GM23338 (cell line): Measurements from ENCODE around the gene PTPRN2. TPM values are rescaled to one million over a fixed set of nuclear protein-coding genes. Genes with fewer than 3 reads are reported as not detected.

Experiments used
- ATAC-seq: fragments of 200-7000 bp; cut with Tn5 transposase; 3 replicates; pipeline ENCODE4 v1.9.1; 2020
- DNase-seq: peaks from one replicate; pipeline ENCODE4 v3.0.0-alpha.2; 2015; ENCODE audit warnings: low spot score
- H2AFZ ChIP-seq: fragments of 200-600 bp; sonication (generic); 2 replicates; pipeline ENCODE4 v1.8.0; 2016; ENCODE audit warnings: antibody characterized with exemption, mild to moderate bottlenecking, moderate library complexity
- H3F3A ChIP-seq: fragments of 200-600 bp; sonication (generic); replicated peaks from 2 replicates; pipeline ENCODE4 v1.8.0; 2017; ENCODE audit warnings: antibody characterized with exemption, mixed run types, low read depth
- H3K27ac ChIP-seq: fragments of 200-600 bp; sonication (generic); 2 replicates; pipeline ENCODE4 v1.6.1; 2016; ENCODE audit warnings: low read depth
- H3K27me3 ChIP-seq: fragments of 200-600 bp; sonication (generic); 2 replicates; pipeline ENCODE4 v1.8.0; 2016; ENCODE audit warnings: mild to moderate bottlenecking, mixed run types, moderate library complexity; ENCODE audit not compliant: insufficient read depth
- H3K36me3 ChIP-seq: fragments of 200-600 bp; sonication (generic); 2 replicates; pipeline ENCODE4 v1.8.0; 2016; ENCODE audit warnings: mild to moderate bottlenecking; ENCODE audit not compliant: insufficient read depth
- H3K4me1 ChIP-seq: fragments of 200-600 bp; sonication (generic); 2 replicates; pipeline ENCODE4 v1.8.0; 2016; ENCODE audit warnings: mild to moderate bottlenecking, moderate library complexity; ENCODE audit not compliant: insufficient read depth
- H3K4me2 ChIP-seq: fragments of 200-600 bp; sonication (generic); 2 replicates; pipeline ENCODE4 v1.7.1; 2017; ENCODE audit warnings: mixed run types
- H3K4me3 ChIP-seq: fragments of 200-600 bp; sonication (generic); 2 replicates; pipeline ENCODE4 v1.6.1; 2016; ENCODE audit warnings: mixed run types
- H3K79me2 ChIP-seq: fragments of 200-600 bp; sonication (generic); replicated peaks from 2 replicates; pipeline ENCODE4 v1.8.0; 2017; ENCODE audit warnings: mild to moderate bottlenecking; ENCODE audit not compliant: insufficient read depth
- H3K9me2 ChIP-seq: fragments of 200-600 bp; sonication (generic); 2 replicates; pipeline ENCODE4 v1.8.0; 2017; ENCODE audit not compliant: insufficient read depth
- H4K20me1 ChIP-seq: fragments of 200-600 bp; sonication (generic); replicated peaks from 2 replicates; pipeline ENCODE4 v1.8.0; 2017; ENCODE audit warnings: mild to moderate bottlenecking; ENCODE audit not compliant: insufficient read depth
- H3K27ac Mint-ChIP-seq: 2 replicates; pipeline ENCODE4 v1.8.0; 2020; ENCODE audit warnings: inconsistent platforms, mild to moderate bottlenecking, moderate library complexity, mixed read lengths
- H3K27me3 Mint-ChIP-seq: 3 replicates; pipeline ENCODE4 v1.8.0; 2022; ENCODE audit warnings: low read depth, mild to moderate bottlenecking, moderate library complexity, mixed read lengths, inconsistent platforms; ENCODE audit not compliant: insufficient read depth, poor library complexity
- H3K36me3 Mint-ChIP-seq: 3 replicates; pipeline ENCODE4 v1.8.0; 2021; ENCODE audit warnings: low read depth, mild to moderate bottlenecking, inconsistent platforms, moderate library complexity, mixed read lengths
- H3K4me1 Mint-ChIP-seq: 3 replicates; pipeline ENCODE4 v1.8.0; 2020; ENCODE audit warnings: mild to moderate bottlenecking, inconsistent platforms, mixed read lengths
- H3K4me3 Mint-ChIP-seq: 3 replicates; pipeline ENCODE4 v1.8.0; 2021; ENCODE audit warnings: moderate library complexity, mild to moderate bottlenecking, inconsistent platforms, mixed read lengths
- H3K9me3 Mint-ChIP-seq: 3 replicates; pipeline ENCODE4 v1.8.0; 2020; ENCODE audit warnings: moderate library complexity, mild to moderate bottlenecking, inconsistent platforms, mixed read lengths
- EZH2 ChIP-seq: fragments of 200-600 bp; sonication (generic); IDR thresholded peaks from one replicate; pipeline ENCODE4 v1.8.0; 2017; ENCODE audit warnings: antibody characterized with exemption, mild to moderate bottlenecking, low read depth; ENCODE audit not compliant: unreplicated experiment
- STAT1 ChIP-seq: IDR thresholded peaks from one replicate; pipeline ENCODE4 v1.6.1; 2016; ENCODE audit warnings: antibody characterized with exemption; ENCODE audit not compliant: unreplicated experiment
- ZNF331 ChIP-seq: fragments of 250-450 bp; sonication (Bioruptor Pico); IDR thresholded peaks from 2 replicates; pipeline ENCODE4 v1.5.0; 2020; ENCODE audit warnings: low read depth, mild to moderate bottlenecking, moderate library complexity
- polyA plus RNA-seq: library from polyadenylated mRNA; unstranded; fragments of >200 nt; fragmentation: Nextera tagmentation; extraction: Ambion mirVana; gene quantifications from 2 replicates; pipeline ENCODE4 v1.2.1, GENCODE V29; 2016
- total RNA-seq: library from RNA; depleted of rRNA; stranded (reverse); fragments of >200 nt; shearing (Covaris generic); gene quantifications from 2 replicates; pipeline ENCODE4 v1.2.3, GENCODE V29; 2014
- TF ChIP-seq, protein P1 (sequence below): fragments of 250-450 bp; sonication (Bioruptor Pico); IDR thresholded peaks from 2 replicates; pipeline ENCODE4 v1.5.0; 2020; ENCODE audit warnings: mild to moderate bottlenecking, moderate library complexity
- TF ChIP-seq, protein P2 (sequence below), 2 experiments: fragments of 200-600 bp in 1 of 2; sonication (generic) in 1 of 2; conservative IDR thresholded peaks; 2 replicates each; pipeline versions ENCODE4 v1.5.1 to v1.6.1; 2016 to 2017; ENCODE audit warnings: antibody characterized with exemption in 2 of 2, low read depth in 2 of 2, mild to moderate bottlenecking in 2 of 2, moderate library complexity in 1 of 2
- TF ChIP-seq, protein P3 (sequence below): IDR thresholded peaks from one replicate; pipeline ENCODE4 v1.6.1; 2018; ENCODE audit warnings: antibody characterized with exemption; ENCODE audit not compliant: unreplicated experiment

PTPRN2 gene
- total and polyA plus RNA-seq, 2 experiments from 2014 or later = 0.87 to 4.0 TPM

DNA sequence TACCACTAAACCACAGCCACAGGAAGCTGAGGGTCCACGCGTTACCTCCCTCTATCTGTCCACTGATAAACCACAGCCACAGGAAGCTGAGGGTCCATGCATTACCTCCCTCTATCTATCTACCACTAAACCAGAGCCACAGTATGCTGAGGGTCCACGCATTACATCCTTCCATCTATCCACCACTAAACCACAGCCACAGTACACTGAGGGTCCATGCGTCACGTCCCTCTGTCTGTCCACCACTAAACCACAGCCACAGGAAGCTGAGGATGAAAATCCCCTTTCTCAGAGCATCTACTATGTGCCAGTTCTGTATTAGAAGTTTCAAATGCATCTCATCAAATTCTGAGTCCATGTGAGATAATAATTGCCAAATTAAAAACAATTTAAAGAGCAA is 661.5 kb downstream of the PTPRN2 start (continued):
- TF ChIP-seq, protein P1, sequence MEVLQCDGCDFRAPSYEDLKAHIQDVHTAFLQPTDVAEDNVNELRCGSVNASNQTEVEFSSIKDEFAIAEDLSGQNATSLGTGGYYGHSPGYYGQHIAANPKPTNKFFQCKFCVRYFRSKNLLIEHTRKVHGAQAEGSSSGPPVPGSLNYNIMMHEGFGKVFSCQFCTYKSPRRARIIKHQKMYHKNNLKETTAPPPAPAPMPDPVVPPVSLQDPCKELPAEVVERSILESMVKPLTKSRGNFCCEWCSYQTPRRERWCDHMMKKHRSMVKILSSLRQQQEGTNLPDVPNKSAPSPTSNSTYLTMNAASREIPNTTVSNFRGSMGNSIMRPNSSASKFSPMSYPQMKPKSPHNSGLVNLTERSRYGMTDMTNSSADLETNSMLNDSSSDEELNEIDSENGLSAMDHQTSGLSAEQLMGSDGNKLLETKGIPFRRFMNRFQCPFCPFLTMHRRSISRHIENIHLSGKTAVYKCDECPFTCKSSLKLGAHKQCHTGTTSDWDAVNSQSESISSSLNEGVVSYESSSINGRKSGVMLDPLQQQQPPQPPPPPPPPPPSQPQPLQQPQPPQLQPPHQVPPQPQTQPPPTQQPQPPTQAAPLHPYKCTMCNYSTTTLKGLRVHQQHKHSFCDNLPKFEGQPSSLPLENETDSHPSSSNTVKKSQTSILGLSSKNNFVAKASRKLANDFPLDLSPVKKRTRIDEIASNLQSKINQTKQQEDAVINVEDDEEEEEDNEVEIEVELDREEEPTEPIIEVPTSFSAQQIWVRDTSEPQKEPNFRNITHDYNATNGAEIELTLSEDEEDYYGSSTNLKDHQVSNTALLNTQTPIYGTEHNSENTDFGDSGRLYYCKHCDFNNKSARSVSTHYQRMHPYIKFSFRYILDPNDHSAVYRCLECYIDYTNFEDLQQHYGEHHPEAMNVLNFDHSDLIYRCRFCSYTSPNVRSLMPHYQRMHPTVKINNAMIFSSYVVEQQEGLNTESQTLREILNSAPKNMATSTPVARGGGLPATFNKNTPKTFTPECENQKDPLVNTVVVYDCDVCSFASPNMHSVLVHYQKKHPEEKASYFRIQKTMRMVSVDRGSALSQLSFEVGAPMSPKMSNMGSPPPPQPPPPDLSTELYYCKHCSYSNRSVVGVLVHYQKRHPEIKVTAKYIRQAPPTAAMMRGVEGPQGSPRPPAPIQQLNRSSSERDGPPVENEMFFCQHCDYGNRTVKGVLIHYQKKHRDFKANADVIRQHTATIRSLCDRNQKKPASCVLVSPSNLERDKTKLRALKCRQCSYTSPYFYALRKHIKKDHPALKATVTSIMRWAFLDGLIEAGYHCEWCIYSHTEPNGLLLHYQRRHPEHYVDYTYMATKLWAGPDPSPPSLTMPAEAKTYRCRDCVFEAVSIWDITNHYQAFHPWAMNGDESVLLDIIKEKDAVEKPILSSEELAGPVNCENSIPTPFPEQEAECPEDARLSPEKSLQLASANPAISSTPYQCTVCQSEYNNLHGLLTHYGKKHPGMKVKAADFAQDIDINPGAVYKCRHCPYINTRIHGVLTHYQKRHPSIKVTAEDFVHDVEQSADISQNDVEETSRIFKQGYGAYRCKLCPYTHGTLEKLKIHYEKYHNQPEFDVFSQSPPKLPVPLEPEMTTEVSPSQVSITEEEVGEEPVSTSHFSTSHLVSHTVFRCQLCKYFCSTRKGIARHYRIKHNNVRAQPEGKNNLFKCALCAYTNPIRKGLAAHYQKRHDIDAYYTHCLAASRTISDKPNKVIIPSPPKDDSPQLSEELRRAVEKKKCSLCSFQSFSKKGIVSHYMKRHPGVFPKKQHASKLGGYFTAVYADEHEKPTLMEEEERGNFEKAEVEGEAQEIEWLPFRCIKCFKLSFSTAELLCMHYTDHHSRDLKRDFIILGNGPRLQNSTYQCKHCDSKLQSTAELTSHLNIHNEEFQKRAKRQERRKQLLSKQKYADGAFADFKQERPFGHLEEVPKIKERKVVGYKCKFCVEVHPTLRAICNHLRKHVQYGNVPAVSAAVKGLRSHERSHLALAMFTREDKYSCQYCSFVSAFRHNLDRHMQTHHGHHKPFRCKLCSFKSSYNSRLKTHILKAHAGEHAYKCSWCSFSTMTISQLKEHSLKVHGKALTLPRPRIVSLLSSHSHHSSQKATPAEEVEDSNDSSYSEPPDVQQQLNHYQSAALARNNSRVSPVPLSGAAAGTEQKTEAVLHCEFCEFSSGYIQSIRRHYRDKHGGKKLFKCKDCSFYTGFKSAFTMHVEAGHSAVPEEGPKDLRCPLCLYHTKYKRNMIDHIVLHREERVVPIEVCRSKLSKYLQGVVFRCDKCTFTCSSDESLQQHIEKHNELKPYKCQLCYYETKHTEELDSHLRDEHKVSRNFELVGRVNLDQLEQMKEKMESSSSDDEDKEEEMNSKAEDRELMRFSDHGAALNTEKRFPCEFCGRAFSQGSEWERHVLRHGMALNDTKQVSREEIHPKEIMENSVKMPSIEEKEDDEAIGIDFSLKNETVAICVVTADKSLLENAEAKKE (CRISPR knock-in tag) = no peak
- TF ChIP-seq STAT1 = no peak

DNA sequence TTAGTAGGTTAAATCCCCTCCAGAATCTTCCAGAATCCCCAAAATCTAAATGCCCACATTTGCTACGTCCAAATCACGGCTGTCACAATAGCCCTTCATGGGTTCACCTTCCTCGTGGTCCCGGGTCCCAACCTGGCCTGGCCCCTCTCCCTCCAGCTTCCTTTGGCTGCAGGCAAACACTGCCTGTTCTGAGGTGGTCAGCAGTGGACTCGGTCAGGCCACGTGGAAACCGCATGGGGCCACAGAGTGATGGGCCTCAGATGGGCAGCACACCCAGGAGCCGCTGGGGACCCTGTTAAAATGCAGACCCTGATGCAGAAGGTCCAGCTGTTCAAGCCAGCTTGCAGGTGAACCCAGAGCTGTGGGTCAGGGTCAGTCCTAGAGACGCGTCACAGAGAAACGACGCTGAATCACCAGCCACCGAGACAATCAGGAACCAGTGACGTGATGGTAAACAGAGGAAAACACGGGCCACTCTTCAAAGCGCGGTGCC is 662.2 kb downstream of the PTPRN2 start:
- no peak overlapping the region for H3K27ac ChIP-seq
- Mint-ChIP-seq H3K36me3 (peaks cover 44% of the 10 kb centered on the region), H3K27me3 (peaks cover 7% of the 10 kb centered on the region), H3K4me1 (no peaks in the 10 kb centered on the region), H3K27ac (no peak overlapping the region), H3K4me3 (no peak overlapping the region), H3K9me3 (peaks cover 91% of the 10 kb centered on the region)
- H3K27me3 ChIP-seq = no peaks in the 10 kb centered on the region
- H3K36me3 ChIP-seq = no peaks in the 10 kb centered on the region; the same call in 1 of the 2 replicates
- no peak overlapping the region for H3K4me3 ChIP-seq
- H3K4me1 ChIP-seq = no peaks in the 10 kb centered on the region
- H3F3A ChIP-seq = no peaks in the 10 kb centered on the region
- no peaks in the 10 kb centered on the region for H3K79me2 ChIP-seq
- H4K20me1 ChIP-seq = no peaks in the 10 kb centered on the region
- H3K4me2 ChIP-seq = no peak overlapping the region
- ATAC-seq (no peak), DNase-seq (no peak)
- H3K9me2 ChIP-seq = no peaks in the 10 kb centered on the region
- no peak overlapping the region for H2AFZ ChIP-seq
- TF ChIP-seq, protein P2, sequence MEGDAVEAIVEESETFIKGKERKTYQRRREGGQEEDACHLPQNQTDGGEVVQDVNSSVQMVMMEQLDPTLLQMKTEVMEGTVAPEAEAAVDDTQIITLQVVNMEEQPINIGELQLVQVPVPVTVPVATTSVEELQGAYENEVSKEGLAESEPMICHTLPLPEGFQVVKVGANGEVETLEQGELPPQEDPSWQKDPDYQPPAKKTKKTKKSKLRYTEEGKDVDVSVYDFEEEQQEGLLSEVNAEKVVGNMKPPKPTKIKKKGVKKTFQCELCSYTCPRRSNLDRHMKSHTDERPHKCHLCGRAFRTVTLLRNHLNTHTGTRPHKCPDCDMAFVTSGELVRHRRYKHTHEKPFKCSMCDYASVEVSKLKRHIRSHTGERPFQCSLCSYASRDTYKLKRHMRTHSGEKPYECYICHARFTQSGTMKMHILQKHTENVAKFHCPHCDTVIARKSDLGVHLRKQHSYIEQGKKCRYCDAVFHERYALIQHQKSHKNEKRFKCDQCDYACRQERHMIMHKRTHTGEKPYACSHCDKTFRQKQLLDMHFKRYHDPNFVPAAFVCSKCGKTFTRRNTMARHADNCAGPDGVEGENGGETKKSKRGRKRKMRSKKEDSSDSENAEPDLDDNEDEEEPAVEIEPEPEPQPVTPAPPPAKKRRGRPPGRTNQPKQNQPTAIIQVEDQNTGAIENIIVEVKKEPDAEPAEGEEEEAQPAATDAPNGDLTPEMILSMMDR (conservative IDR thresholded peaks at IDR 0.05; ENCODE audit: low read depth in 2 of 2) = no peak
- no peak for TF ChIP-seq ZNF331 (CRISPR knock-in tag)
- TF ChIP-seq, protein P3, sequence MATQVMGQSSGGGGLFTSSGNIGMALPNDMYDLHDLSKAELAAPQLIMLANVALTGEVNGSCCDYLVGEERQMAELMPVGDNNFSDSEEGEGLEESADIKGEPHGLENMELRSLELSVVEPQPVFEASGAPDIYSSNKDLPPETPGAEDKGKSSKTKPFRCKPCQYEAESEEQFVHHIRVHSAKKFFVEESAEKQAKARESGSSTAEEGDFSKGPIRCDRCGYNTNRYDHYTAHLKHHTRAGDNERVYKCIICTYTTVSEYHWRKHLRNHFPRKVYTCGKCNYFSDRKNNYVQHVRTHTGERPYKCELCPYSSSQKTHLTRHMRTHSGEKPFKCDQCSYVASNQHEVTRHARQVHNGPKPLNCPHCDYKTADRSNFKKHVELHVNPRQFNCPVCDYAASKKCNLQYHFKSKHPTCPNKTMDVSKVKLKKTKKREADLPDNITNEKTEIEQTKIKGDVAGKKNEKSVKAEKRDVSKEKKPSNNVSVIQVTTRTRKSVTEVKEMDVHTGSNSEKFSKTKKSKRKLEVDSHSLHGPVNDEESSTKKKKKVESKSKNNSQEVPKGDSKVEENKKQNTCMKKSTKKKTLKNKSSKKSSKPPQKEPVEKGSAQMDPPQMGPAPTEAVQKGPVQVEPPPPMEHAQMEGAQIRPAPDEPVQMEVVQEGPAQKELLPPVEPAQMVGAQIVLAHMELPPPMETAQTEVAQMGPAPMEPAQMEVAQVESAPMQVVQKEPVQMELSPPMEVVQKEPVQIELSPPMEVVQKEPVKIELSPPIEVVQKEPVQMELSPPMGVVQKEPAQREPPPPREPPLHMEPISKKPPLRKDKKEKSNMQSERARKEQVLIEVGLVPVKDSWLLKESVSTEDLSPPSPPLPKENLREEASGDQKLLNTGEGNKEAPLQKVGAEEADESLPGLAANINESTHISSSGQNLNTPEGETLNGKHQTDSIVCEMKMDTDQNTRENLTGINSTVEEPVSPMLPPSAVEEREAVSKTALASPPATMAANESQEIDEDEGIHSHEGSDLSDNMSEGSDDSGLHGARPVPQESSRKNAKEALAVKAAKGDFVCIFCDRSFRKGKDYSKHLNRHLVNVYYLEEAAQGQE = no peak
- TF ChIP-seq EZH2 = no peak
